Measurements from ENCODE around the gene CCDC184. TPM values are rescaled to one million over a fixed set of nuclear protein-coding genes. Genes with fewer than 3 reads are reported as not detected.

The CCDC184 gene
- polyA plus RNA-seq, 1 donor from 2014 or later = 35.3 TPM

- no peaks in the 10 kb centered on the region for H3F3A ChIP-seq (ENCODE audit: insufficient read depth, low read length, poor library complexity, severe bottlenecking)
- no peaks in the 10 kb centered on the region for H3K9me2 ChIP-seq (ENCODE audit: insufficient read depth, low read length)
- H3K79me2 ChIP-seq (replicated peaks; ENCODE audit: insufficient read depth, low read length) = no peaks in the 10 kb centered on the region
- TF ChIP-seq CTCF (IDR thresholded peaks at IDR 0.05; ENCODE audit: poor library complexity, severe bottlenecking) (peak; percentile 51), SMC3 (conservative IDR thresholded peaks at IDR 0.05; ENCODE audit: poor library complexity) (no peak)
- H3K4me2 ChIP-seq (ENCODE audit: low read length) = no peak overlapping the region
- H3K27me3 ChIP-seq (ENCODE audit: insufficient read depth, low read depth, low read length) = no peaks in the 10 kb centered on the region
- H3K4me3 ChIP-seq (ENCODE audit: low read length) = peak overlapping the region; percentile 60
- peak overlapping the region; percentile 4 for H3K27ac ChIP-seq (ENCODE audit: low read length)
- H2AFZ ChIP-seq (ENCODE audit: low read depth, low read length) = no peak overlapping the region
- H3K9me3 ChIP-seq (ENCODE audit: low read length) = no peaks in the 10 kb centered on the region
- no peaks in the 10 kb centered on the region for H3K36me3 ChIP-seq (ENCODE audit: insufficient read depth, low read length)
- H4K20me1 ChIP-seq (ENCODE audit: insufficient read depth) = no peaks in the 10 kb centered on the region
- H3K9ac ChIP-seq (ENCODE audit: low read length) = no peak overlapping the region
These were observed 14.1 kb downstream of the CCDC184 start for GRCh38 chr12:48197549-48197970.

GRCh38 chr12:48197971-48198671 is 14.7 kb downstream of the CCDC184 start:
- Histone ChIP-seq H3F3A (ENCODE audit: insufficient read depth, low read length, poor library complexity, severe bottlenecking) (no peaks in the 10 kb centered on the region), H4K20me1 (ENCODE audit: insufficient read depth) (no peaks in the 10 kb centered on the region), H3K79me2 (replicated peaks; ENCODE audit: insufficient read depth, low read length) (no peaks in the 10 kb centered on the region), H3K9me3 (ENCODE audit: low read length) (no peaks in the 10 kb centered on the region), H3K36me3 (ENCODE audit: insufficient read depth, low read length) (no peaks in the 10 kb centered on the region), H3K4me2 (ENCODE audit: low read length) (no peak overlapping the region), H3K4me3 (ENCODE audit: low read length) (peak overlapping the region; percentile 60), H3K9ac (ENCODE audit: low read length) (peak overlapping the region; percentile 37), H3K27ac (ENCODE audit: low read length) (peak overlapping the region; percentile 4), H2AFZ (ENCODE audit: low read depth, low read length) (no peak overlapping the region), H3K27me3 (ENCODE audit: insufficient read depth, low read depth, low read length) (no peaks in the 10 kb centered on the region), H3K9me2 (ENCODE audit: insufficient read depth, low read length) (no peaks in the 10 kb centered on the region)
- TF ChIP-seq REST (IDR thresholded peaks at IDR 0.05; ENCODE audit: borderline replicate concordance) (no peak), EZH2 (IDR thresholded peaks at IDR 0.05; ENCODE audit: borderline replicate concordance, insufficient read depth, low read length, poor library complexity, severe bottlenecking) (no peak), RAD21 (conservative IDR thresholded peaks at IDR 0.05) (no peak), SMC3 (conservative IDR thresholded peaks at IDR 0.05; ENCODE audit: poor library complexity) (no peak), POLR2AphosphoS5 (IDR thresholded peaks at IDR 0.05) (no peak), EP300 (conservative IDR thresholded peaks at IDR 0.05; ENCODE audit: poor library complexity, severe bottlenecking) (no peak), TAF1 (IDR thresholded peaks at IDR 0.05; ENCODE audit: low read depth) (no peak), CTCF (IDR thresholded peaks at IDR 0.05; ENCODE audit: poor library complexity, severe bottlenecking) (no peak), MXI1 (conservative IDR thresholded peaks at IDR 0.05; ENCODE audit: poor library complexity, severe bottlenecking) (no peak)
